Measurements from ENCODE around the gene IGF2R.
"Not testable (repeated sequence)": the region's sequence is repeated elsewhere in the genome, so short reads cannot be mapped to it uniquely, and the experiment has no call there.

The IGF2R gene

GRCh38 chr6:160095146-160095845 lies 126.4 kb downstream of the IGF2R start:
- no peak for DNase-seq (ENCODE audit: low spot score)

GRCh38 chr6:160101277-160102205 lies 132.7 kb downstream of the IGF2R start:
- no peak for DNase-seq (ENCODE audit: low spot score)

GRCh38 chr6:160102399-160102798 lies 133.5 kb downstream of the IGF2R start:
- no peak for DNase-seq (ENCODE audit: low spot score)

- DNase-seq (ENCODE audit: low spot score), result no peak
Measured at GRCh38 chr6:160102956-160103824, 134.3 kb downstream of the IGF2R start.

DNA sequence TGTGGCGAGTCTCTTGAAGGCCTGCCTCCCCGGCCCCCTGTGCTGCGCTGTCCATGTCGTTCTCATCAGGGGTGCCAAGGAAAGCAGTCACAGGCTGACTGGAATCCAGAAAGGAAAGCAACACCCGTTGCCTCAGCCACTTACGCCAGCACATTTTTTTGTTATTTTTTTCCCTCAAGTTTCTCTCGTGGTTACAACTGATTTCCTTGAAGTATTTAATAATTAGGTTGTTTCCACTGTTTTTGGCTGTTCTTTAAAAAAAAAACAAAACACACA lies 134.9 kb downstream of the IGF2R start:
- no peak for DNase-seq (ENCODE audit: low spot score)

DNA sequence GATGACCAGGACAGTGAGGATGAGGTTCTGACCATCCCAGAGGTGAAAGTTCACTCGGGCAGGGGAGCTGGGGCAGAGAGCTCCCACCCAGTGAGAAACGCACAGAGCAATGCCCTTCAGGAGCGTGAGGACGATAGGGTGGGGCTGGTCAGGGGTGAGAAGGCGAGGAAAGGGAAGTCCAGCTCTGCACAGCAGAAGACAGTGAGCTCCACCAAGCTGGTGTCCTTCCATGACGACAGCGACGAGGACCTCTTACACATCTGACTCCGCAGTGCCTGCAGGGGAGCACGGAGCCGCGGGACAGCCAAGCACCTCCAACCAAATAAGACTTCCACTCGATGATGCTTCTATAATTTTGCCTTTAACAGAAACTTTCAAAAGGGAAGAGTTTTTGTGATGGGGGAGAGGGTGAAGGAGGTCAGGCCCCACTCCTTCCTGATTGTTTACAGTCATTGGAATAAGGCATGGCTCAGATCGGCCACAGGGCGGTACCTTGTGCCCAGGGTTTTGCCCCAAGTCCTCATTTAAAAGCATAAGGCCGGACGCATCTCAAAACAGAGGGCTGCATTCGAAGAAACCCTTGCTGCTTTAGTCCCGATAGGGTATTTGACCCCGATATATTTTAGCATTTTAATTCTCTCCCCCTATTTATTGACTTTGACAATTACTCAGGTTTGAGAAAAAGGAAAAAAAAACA lies 136.1 kb downstream of the IGF2R start:
- no peak for DNase-seq (ENCODE audit: low spot score)

DNA sequence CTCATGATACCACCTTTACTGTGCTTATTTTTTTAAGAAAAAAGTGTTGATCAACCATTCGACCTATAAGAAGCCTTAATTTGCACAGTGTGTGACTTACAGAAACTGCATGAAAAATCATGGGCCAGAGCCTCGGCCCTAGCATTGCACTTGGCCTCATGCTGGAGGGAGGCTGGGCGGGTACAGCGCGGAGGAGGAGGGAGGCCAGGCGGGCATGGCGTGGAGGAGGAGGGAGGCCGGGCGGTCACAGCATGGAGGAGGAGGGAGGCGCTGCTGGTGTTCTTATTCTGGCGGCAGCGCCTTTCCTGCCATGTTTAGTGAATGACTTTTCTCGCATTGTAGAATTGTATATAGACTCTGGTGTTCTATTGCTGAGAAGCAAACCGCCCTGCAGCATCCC lies 137.1 kb downstream of the IGF2R start:
- DNase-seq (ENCODE audit: low spot score), result no peak

- no peak for DNase-seq (ENCODE audit: low spot score)
Measured at GRCh38 chr6:160106701-160107100, 137.8 kb downstream of the IGF2R start.

DNA sequence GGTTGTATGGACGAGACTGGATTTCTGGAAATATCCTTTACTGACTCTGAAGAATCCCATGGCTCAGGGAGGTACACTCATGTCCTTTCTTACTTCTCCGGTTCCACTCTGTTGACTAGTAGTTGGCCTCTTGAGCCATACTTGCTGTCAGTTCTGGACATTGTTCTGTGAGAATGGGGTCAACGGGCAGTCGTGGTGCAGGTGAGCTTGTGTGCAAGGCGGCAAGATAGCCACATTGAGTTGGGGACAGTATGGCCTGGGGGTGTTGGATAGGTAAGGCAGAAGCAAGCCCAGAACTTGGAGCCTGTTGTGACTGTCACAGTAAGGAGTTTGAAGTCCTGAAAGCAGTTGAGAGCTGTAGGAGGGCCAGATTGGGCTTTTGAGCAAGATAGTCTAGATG lies 139.2 kb downstream of the IGF2R start:
- no peak for DNase-seq (ENCODE audit: low spot score)

GRCh38 chr6:160110586-160111123 lies 141.8 kb downstream of the IGF2R start:
- no peak for DNase-seq (ENCODE audit: low spot score)

GRCh38 chr6:160111806-160112205 lies 142.9 kb downstream of the IGF2R start:
- DNase-seq (ENCODE audit: low spot score), result no peak

DNA sequence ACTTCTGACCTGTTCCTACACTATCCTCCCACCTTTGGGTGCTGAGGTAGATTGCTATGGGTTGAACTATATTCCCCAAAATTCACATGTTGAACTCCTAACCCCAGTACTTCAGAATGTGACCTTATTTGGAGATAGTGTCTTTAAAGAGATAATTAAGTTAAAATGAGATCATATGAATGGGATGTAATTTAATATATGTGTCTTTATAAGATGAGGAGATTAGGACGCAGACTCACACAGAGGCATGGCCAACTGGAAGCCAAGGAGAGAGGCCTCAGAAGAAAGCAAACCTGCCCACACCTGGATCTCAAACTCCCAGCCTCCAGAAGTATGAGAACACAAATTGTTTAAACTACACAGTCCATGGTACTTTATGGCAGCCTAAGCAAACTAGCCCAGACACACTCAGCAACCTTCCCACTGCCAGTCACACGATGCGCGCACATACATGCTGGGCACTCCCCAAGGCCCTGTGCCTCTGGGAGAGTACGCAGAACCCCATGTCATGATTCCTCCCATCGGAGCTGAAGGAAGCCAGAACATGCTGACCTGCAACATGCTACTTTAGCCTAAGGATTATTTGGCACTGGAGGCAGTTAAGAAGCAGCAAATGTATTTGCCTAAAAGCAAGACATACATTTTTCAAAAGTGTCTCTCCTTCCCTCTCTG lies 143.9 kb downstream of the IGF2R start:
- DNase-seq (ENCODE audit: low spot score), result no peak

GRCh38 chr6:160114536-160114935 lies 145.7 kb downstream of the IGF2R start:
- not testable (repeated sequence) for DNase-seq (ENCODE audit: low spot score)

DNA sequence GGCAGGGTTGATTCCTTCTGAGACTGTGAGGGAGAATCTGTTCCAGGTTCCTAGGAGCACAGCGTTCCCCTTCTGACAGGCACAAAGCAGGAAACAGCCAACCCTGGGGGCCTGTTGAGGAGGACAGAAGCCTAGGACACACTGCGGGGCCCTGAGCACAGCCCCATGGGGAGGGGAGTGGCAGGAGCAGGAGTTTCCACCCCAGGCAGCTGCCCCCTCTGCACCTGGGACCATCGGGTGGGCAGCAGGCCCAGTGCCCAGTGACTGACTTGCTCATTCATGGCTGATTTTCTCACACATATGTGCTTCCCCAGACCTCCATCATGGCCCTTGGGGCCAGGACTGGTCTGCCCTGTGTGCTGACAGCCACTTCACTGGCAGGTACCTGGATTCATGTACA lies 146.5 kb downstream of the IGF2R start:
- DNase-seq (ENCODE audit: low spot score), result no peak

DNA sequence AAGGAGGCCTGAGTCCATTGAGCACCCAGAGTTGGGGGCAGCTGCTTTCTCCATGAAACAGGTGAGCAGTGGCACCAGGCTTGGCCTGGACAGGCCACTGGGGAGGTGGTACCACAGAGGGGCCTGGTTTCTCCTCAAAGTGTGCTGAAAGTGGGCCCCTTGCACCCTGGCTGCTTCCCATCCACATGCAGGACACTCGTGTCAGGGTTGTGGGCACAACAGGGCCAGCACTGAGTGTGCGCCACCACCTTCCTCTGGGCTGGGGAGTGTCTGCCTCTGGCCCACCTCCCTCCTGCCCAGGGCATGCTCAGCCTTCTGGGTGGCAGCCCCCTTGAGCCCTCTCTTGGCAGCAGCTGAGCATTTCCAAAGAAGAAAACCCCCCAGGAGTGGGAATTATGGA lies 147.5 kb downstream of the IGF2R start:
- DNase-seq (ENCODE audit: low spot score), result no peak

DNA sequence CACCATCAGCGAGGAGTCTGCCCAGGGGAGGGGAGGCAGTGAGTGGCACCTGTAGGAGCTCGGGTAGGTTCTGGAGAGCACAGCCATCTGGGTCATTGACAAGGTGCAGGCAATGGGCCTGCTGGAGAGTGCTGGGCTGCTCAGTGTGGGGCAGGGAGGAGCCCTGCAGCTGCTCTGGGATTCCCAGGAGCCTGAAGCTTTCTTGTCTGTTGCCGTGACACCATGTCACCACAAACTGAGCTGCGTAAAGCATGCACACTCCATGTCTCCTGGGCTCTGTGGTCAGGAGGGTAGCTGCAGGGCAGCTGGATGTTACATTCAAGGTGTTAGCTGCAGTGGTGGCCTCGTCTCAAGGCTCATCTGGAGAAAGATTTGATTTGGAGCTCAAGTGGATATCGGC lies 148.3 kb downstream of the IGF2R start:
- DNase-seq (ENCODE audit: low spot score), result no peak

GRCh38 chr6:160118620-160119229 lies 149.8 kb downstream of the IGF2R start:
- no peak for DNase-seq (ENCODE audit: low spot score)

DNA sequence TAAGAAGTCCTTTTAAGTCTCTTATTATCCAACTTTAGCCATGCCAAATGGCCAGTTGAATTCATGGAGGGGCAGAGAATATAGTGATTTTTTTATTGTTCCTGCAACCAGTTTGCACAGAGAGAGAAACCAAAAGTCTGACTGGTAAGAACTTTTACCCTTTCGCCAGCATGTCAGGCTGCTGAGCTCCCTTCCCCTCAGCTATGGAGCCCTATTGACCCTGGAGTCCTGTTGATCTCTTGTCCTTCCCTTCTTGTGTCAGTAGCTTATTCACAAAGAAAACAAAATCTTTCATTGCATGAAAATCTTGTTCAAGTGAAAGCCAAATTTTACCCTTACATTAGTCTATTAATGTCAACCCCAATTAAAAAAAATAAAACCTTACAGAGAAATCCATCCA lies 151.2 kb downstream of the IGF2R start:
- no peak for DNase-seq (ENCODE audit: low spot score)

GRCh38 chr6:160121558-160121957 lies 152.7 kb downstream of the IGF2R start, which contains the start of gene SLC22A1:
Gene SLC22A1 (plus strand): TSS chr6:160121815. CDS start chr6:160121936, 121 bp downstream.
- no peak for DNase-seq (ENCODE audit: low spot score)

DNA sequence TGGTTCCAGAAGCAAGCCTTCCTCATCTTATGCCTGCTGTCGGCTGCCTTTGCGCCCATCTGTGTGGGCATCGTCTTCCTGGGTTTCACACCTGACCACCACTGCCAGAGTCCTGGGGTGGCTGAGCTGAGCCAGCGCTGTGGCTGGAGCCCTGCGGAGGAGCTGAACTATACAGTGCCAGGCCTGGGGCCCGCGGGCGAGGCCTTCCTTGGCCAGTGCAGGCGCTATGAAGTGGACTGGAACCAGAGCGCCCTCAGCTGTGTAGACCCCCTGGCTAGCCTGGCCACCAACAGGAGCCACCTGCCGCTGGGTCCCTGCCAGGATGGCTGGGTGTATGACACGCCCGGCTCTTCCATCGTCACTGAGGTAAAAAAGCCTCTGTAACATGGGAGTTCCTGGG lies 153.1 kb downstream of the IGF2R start:
- no peak for DNase-seq (ENCODE audit: low spot score)

GRCh38 chr6:160122744-160123143 lies 153.9 kb downstream of the IGF2R start:
- DNase-seq (ENCODE audit: low spot score), result no peak
